Loucy (cell line): Measurements from ENCODE around the gene ALPK3.

Experiments
- CTCF ChIP-seq: fragments of 200-600 bp; sonication (generic); conservative IDR thresholded peaks from 2 replicates; pipeline ENCODE4 v1.5.1; 2014; ENCODE audit warnings: mild to moderate bottlenecking, antibody characterized with exemption, low read length
- EZH2phosphoT487 ChIP-seq: fragments of 200-600 bp; IDR thresholded peaks from 2 replicates; pipeline ENCODE4 v1.6.1; 2018; ENCODE audit warnings: antibody characterized with exemption, mild to moderate bottlenecking, moderate library complexity, borderline replicate concordance

- TF ChIP-seq CTCF: no peak
- TF ChIP-seq EZH2phosphoT487: no peak
Measured at GRCh38 chr15:84840741-84841429, 23.7 kb downstream of the ALPK3 start.
